K562 (cell line): Measurements from ENCODE around the gene CST3. TPM values are rescaled to one million over a fixed set of nuclear protein-coding genes. Genes with fewer than 3 reads are reported as not detected.

Experiments used
- IRF2 ChIP-seq: sonication (generic); formaldehyde crosslinking; IDR thresholded peaks from 2 replicates; pipeline ENCODE4 v1.8.1; 2022; ENCODE audit warnings: mild to moderate bottlenecking, missing genetic modification reagents
- MCM2 ChIP-seq: fragments of 450-650 bp; IDR thresholded peaks from 2 replicates; pipeline ENCODE4 v1.6.1; 2017; ENCODE audit warnings: low read depth, mild to moderate bottlenecking
- RFX1 ChIP-seq: fragments of 450-650 bp; IDR thresholded peaks from 2 replicates; pipeline ENCODE4 v1.6.1; 2016; ENCODE audit warnings: mild to moderate bottlenecking, moderate library complexity
- SP2 ChIP-seq: IDR thresholded peaks from 2 replicates; pipeline ENCODE4 v1.6.1; 2011; ENCODE audit warnings: mild to moderate bottlenecking, low read depth, low read length, moderate library complexity; ENCODE audit not compliant: poor library complexity, severe bottlenecking; ENCODE audit errors: extremely low read depth
- polyA plus RNA-seq, 8 experiments: library from polyadenylated mRNA; depleted of rRNA in 4 of 8; stranded (reverse) in 5 of 8; unstranded in 3 of 8; fragments of >200 nt; fragmentation: Nextera tagmentation in 2 of 8; fragmentation: Illumina TruSeq in 1 of 8; extraction: Ambion mirVana in 2 of 8; extraction: Trizol in 1 of 8; gene quantifications; 2 replicates each; pipeline versions ENCODE4 v1.2.1 to v1.2.3, GENCODE V29; 2011 to 2014; ENCODE audit warnings: inconsistent platforms in 1 of 8, missing spikeins in 1 of 8
- total RNA-seq, 7 experiments: library from RNA; depleted of rRNA in 6 of 7; stranded (reverse); fragments of >200 nt in 6 of 7; fragmentation: Illumina TruSeq in 2 of 7; extraction: Trizol in 2 of 7; gene quantifications; 2 replicates each; pipeline versions ENCODE4 v1.2.1 to v1.2.3, GENCODE V29; 2011 to 2021; ENCODE audit warnings: low replicate concordance in 1 of 7
- TF ChIP-seq, protein P1 (sequence below): fragments of 450-650 bp; IDR thresholded peaks from 2 replicates; pipeline ENCODE4 v1.6.1; 2016; ENCODE audit warnings: borderline replicate concordance
- TF ChIP-seq, protein P2 (sequence below): fragments of 450-650 bp; IDR thresholded peaks from 2 replicates; pipeline ENCODE4 v1.6.1; 2016; ENCODE audit warnings: mild to moderate bottlenecking
- TF ChIP-seq, protein P3 (sequence below): sonication (generic); formaldehyde crosslinking; IDR thresholded peaks from 2 replicates; pipeline ENCODE4 v1.5.0; 2020; ENCODE audit warnings: missing genetic modification reagents

The CST3 gene
- total and polyA plus RNA-seq, 9 of the 15 experiments (the other 6 are each of a cell fraction or from before 2014, with no cell fraction given), result 8.7 to 113 (median 48.5) TPM

DNA sequence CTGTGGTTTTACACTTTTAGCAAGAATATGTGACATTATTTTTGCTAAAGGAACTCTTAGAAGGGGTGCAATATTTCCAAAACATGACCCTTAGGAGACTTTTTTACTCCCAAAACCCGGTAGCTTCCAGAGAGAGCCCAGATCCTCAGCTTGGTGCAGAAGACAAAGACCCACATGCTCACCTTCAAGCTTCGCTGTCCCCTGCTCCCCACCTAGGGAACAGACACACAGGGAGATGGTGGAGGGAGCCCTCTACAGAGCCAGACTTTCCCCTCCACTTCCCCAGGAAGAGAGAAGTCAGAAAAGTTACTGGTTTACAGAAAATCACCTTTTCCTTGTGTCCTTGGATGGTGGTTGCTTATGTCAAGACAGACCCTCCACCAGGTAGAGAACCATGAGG lies 46.1 kb upstream of the CST3 start (continued):
- TF ChIP-seq, protein P1, sequence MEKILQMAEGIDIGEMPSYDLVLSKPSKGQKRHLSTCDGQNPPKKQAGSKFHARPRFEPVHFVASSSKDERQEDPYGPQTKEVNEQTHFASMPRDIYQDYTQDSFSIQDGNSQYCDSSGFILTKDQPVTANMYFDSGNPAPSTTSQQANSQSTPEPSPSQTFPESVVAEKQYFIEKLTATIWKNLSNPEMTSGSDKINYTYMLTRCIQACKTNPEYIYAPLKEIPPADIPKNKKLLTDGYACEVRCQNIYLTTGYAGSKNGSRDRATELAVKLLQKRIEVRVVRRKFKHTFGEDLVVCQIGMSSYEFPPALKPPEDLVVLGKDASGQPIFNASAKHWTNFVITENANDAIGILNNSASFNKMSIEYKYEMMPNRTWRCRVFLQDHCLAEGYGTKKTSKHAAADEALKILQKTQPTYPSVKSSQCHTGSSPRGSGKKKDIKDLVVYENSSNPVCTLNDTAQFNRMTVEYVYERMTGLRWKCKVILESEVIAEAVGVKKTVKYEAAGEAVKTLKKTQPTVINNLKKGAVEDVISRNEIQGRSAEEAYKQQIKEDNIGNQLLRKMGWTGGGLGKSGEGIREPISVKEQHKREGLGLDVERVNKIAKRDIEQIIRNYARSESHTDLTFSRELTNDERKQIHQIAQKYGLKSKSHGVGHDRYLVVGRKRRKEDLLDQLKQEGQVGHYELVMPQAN, result no peak
- TF ChIP-seq, protein P2, sequence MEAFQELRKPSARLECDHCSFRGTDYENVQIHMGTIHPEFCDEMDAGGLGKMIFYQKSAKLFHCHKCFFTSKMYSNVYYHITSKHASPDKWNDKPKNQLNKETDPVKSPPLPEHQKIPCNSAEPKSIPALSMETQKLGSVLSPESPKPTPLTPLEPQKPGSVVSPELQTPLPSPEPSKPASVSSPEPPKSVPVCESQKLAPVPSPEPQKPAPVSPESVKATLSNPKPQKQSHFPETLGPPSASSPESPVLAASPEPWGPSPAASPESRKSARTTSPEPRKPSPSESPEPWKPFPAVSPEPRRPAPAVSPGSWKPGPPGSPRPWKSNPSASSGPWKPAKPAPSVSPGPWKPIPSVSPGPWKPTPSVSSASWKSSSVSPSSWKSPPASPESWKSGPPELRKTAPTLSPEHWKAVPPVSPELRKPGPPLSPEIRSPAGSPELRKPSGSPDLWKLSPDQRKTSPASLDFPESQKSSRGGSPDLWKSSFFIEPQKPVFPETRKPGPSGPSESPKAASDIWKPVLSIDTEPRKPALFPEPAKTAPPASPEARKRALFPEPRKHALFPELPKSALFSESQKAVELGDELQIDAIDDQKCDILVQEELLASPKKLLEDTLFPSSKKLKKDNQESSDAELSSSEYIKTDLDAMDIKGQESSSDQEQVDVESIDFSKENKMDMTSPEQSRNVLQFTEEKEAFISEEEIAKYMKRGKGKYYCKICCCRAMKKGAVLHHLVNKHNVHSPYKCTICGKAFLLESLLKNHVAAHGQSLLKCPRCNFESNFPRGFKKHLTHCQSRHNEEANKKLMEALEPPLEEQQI, result no peak
- no peak for TF ChIP-seq MCM2
- TF ChIP-seq IRF2 (CRISPR knock-in tag), result no peak
- TF ChIP-seq RFX1, result no peak
- no peak for TF ChIP-seq SP2
- TF ChIP-seq, protein P3, sequence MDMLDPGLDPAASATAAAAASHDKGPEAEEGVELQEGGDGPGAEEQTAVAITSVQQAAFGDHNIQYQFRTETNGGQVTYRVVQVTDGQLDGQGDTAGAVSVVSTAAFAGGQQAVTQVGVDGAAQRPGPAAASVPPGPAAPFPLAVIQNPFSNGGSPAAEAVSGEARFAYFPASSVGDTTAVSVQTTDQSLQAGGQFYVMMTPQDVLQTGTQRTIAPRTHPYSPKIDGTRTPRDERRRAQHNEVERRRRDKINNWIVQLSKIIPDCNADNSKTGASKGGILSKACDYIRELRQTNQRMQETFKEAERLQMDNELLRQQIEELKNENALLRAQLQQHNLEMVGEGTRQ (CRISPR knock-in tag), result no peak
